IPS DF 6.9 (cell line): ENCODE measurements around the gene GJA3.

Experiments used
- DNase-seq: peaks from one replicate; pipeline ENCODE4 v3.0.0-alpha.2; 2013; ENCODE audit warnings: low read depth, low spot score
- H3K27ac ChIP-seq: one replicate; pipeline ENCODE4 v1.5.1; 2013; ENCODE audit warnings: low read length, control low read depth
- H3K27me3 ChIP-seq: 2 replicates; pipeline ENCODE4 v1.6.1; 2013; ENCODE audit warnings: mild to moderate bottlenecking, low read length; ENCODE audit not compliant: control insufficient read depth, insufficient read depth
- H3K36me3 ChIP-seq: 2 replicates; pipeline ENCODE4 v1.6.1; 2013; ENCODE audit warnings: low read length; ENCODE audit not compliant: control insufficient read depth, insufficient read depth
- H3K4me1 ChIP-seq: 2 replicates; pipeline ENCODE4 v1.6.1; 2013; ENCODE audit warnings: low read length; ENCODE audit not compliant: control insufficient read depth, insufficient read depth
- H3K4me3 ChIP-seq: 2 replicates; pipeline ENCODE4 v1.5.1; 2013; ENCODE audit warnings: mild to moderate bottlenecking, low read length
- H3K9me3 ChIP-seq: 2 replicates; pipeline ENCODE4 v1.6.1; 2013; ENCODE audit warnings: low read length, inconsistent platforms; ENCODE audit not compliant: control insufficient read depth, insufficient read depth
- WGBS: extraction: QIAGEN DNeasy Blood & Tissue Kit; methylation state at CpG from one replicate; pipeline ENCODE4 v1.1.7; 2013; ENCODE audit warnings: mixed read lengths, missing lambda C conversion rate; ENCODE audit not compliant: insufficient read length, insufficient coverage; 5-methylcytosine and 5-hydroxymethylcytosine counted together

Gene GJA3

GRCh38 chr13:20114066-20114610 lies 46.7 kb downstream of the GJA3 start:
- H3K4me3 ChIP-seq = no peak overlapping the region
- no peak for DNase-seq
- H3K4me1 ChIP-seq = no peaks in the 10 kb centered on the region
- no peaks in the 10 kb centered on the region for H3K9me3 ChIP-seq
- WGBS = no CpG with 5 or more reads among the region's 10 CpGs
- H3K36me3 ChIP-seq = no peaks in the 10 kb centered on the region
- H3K27ac ChIP-seq = no peak overlapping the region
- no peaks in the 10 kb centered on the region for H3K27me3 ChIP-seq

DNA sequence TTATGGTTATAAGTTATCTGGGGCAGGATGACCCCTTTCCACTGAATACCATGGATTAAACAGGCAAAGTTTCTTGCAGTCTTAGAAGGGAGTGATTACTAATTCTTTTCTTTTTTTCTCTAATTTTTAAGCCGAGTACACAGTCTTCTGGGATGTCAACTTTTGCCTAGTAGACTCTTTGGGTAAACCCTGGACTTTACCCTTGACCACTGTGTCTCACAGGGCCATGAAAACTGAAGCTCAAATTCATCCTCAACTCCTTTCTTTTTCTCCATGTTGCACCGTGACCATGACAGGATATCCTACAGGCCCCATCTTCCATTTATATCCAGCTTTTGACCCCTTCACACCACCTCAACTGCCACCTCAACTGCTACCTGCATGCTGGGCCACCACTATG lies 51.8 kb downstream of the GJA3 start:
- H3K36me3 ChIP-seq = no peaks in the 10 kb centered on the region
- H3K27me3 ChIP-seq = no peaks in the 10 kb centered on the region
- no peaks in the 10 kb centered on the region for H3K4me1 ChIP-seq
- no peak for DNase-seq
- H3K4me3 ChIP-seq = no peak overlapping the region
- WGBS = no CpG with 5 or more reads among the region's 2 CpGs
- H3K27ac ChIP-seq = no peak overlapping the region
- H3K9me3 ChIP-seq = no peaks in the 10 kb centered on the region

DNA sequence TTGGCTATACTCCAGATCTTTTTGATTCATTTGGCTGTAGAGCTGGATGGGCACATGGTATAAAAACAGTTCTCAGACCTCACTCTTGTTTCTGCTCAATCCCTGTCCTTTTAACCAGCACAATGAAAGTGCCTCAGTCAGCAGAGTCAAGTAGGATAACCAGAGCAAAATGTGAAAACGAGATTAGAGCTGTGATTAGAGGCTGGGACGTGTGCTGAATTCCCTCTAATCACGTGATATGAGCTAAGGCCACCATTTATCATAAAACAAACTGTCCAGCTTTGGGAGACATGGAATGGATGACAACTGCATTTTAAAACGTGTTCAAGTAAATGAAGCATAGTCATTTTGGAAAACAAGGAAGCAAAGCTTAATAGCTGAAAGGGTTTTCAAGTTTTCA lies 54.1 kb downstream of the GJA3 start:
- H3K27ac ChIP-seq = no peak overlapping the region
- no CpG with 5 or more reads among the region's 4 CpGs for WGBS
- no peaks in the 10 kb centered on the region for H3K9me3 ChIP-seq
- peaks cover under 1% of the 10 kb centered on the region; the same call in 1 of the 2 replicates for H3K4me1 ChIP-seq
- no peaks in the 10 kb centered on the region for H3K27me3 ChIP-seq
- H3K36me3 ChIP-seq = no peaks in the 10 kb centered on the region
- no peak overlapping the region for H3K4me3 ChIP-seq
- DNase-seq = no peak

- peaks cover 2% of the 10 kb centered on the region; the same call in 1 of the 2 replicates for H3K4me1 ChIP-seq
- WGBS = no CpG with 5 or more reads among the region's 13 CpGs
- H3K36me3 ChIP-seq = no peaks in the 10 kb centered on the region
- H3K9me3 ChIP-seq = no peaks in the 10 kb centered on the region
- no peak overlapping the region for H3K27ac ChIP-seq
- no peaks in the 10 kb centered on the region for H3K27me3 ChIP-seq
- H3K4me3 ChIP-seq = no peak overlapping the region
- no peak for DNase-seq
Observed at GRCh38 chr13:20105161-20105689, 55.6 kb downstream of the GJA3 start.

DNA sequence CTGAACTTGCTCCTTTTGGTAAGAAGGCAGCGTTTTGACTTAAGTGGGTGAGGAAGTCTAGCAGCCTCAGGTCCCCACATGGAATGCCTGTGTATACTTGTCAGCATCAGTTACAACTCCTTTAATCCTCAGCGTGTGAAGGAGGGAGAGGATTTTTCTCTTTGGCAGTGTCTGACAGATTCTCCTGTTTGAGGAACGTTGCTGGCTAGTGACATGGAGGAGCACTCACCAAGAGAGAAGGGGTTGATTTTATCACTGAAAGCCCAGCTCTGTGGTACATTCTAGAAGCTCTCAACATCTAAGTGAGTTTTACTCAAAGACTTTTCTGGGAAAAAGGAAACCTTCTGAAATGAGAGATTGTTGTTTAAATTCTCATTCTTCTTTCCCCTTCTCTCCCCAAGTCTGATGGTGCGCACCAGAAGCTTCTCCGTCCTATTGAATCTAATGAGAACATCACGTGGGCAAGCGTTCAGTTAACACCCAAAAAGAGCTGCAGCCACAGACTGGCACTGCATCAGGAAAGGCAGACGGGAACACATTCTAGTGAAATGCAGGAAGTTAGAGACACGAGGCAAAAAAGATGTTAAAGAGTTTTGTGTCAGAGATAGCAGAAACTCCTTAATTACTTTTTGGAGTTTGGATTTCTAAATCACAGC lies 58.2 kb downstream of the GJA3 start:
- no peak overlapping the region for H3K4me3 ChIP-seq
- no CpG with 5 or more reads among the region's 9 CpGs for WGBS
- H3K9me3 ChIP-seq = no peaks in the 10 kb centered on the region
- H3K4me1 ChIP-seq = peaks cover 4% of the 10 kb centered on the region; the same call in 1 of the 2 replicates
- H3K27me3 ChIP-seq = no peaks in the 10 kb centered on the region
- DNase-seq = no peak
- no peaks in the 10 kb centered on the region for H3K36me3 ChIP-seq
- H3K27ac ChIP-seq = no peak overlapping the region

- Histone ChIP-seq H3K4me1 (peaks cover 4% of the 10 kb centered on the region; the same call in 1 of the 2 replicates), H3K36me3 (no peaks in the 10 kb centered on the region), H3K27me3 (no peaks in the 10 kb centered on the region), H3K27ac (no peak overlapping the region), H3K9me3 (no peaks in the 10 kb centered on the region), H3K4me3 (no peak overlapping the region)
- WGBS = no CpG with 5 or more reads among the region's 8 CpGs
- no peak for DNase-seq
Observed at GRCh38 chr13:20101467-20102316, 59.2 kb downstream of the GJA3 start.

- no peak overlapping the region for H3K4me3 ChIP-seq
- H3K36me3 ChIP-seq = no peaks in the 10 kb centered on the region
- no peak overlapping the region for H3K27ac ChIP-seq
- no peaks in the 10 kb centered on the region for H3K27me3 ChIP-seq
- no CpG with 5 or more reads among the region's 9 CpGs for WGBS
- no peak for DNase-seq
- no peaks in the 10 kb centered on the region for H3K9me3 ChIP-seq
- H3K4me1 ChIP-seq = peaks cover 4% of the 10 kb centered on the region; the same call in 1 of the 2 replicates
Observed at GRCh38 chr13:20099319-20099718, 61.5 kb downstream of the GJA3 start.

DNA sequence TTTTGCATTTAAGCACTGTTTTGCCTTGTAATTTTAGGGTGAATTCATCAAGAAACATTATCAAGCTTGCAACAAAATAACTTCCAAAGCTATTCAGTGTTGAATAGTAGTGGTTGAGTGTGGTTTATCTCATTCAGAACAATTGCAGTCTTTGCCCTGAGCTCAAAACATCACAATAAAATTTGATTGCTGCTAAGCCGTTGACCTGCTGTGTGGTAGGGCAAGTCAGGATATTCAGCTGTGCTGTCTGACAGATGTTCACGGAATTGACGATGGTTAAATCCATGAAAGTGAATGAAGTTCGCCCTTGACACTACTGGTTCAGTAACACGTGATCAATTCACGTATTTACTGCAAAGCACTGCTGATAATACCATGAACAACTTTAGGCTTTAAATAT lies 66.9 kb downstream of the GJA3 start:
- H3K4me3 ChIP-seq = no peak overlapping the region
- H3K27ac ChIP-seq = no peak overlapping the region
- no CpG with 5 or more reads among the region's 6 CpGs for WGBS
- DNase-seq = no peak
- no peaks in the 10 kb centered on the region for H3K4me1 ChIP-seq
- H3K36me3 ChIP-seq = no peaks in the 10 kb centered on the region
- H3K9me3 ChIP-seq = no peaks in the 10 kb centered on the region
- H3K27me3 ChIP-seq = no peaks in the 10 kb centered on the region

DNA sequence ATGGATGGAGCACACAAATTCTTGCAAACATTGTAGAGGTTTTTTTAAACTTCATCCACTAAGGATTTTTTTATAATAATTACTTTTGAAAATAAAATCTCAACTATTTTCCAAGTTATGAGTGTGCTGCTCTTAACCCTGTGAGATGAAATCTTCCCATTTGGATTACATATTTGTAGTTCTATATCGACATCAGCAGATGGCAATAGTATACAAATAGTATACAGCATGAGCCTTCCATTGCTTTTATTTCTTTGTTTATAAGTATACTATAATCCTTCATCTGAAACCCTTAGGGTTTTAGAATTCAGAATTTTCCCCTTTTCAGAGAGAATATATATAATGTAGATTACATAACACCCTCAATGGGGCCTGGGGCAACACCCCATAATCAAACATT lies 70.5 kb downstream of the GJA3 start:
- WGBS = no CpG with 5 or more reads among the region's 1 CpG
- no peak for DNase-seq
- no peak overlapping the region for H3K27ac ChIP-seq
- peaks cover 2% of the 10 kb centered on the region; the same call in 1 of the 2 replicates for H3K36me3 ChIP-seq
- no peaks in the 10 kb centered on the region for H3K9me3 ChIP-seq
- no peaks in the 10 kb centered on the region for H3K4me1 ChIP-seq
- H3K27me3 ChIP-seq = no peaks in the 10 kb centered on the region
- no peak overlapping the region for H3K4me3 ChIP-seq
